Measurements from ENCODE around the gene KCNT2. TPM values are rescaled to one million over a fixed set of nuclear protein-coding genes. Genes with fewer than 3 reads are reported as not detected.

The KCNT2 gene
- total and polyA plus RNA-seq, 5 donors from 2014 or later, result not detected

- DNase-seq (no peak), ATAC-seq (ENCODE audit: low read depth in 2 of 2) (no peak)
- H3K9me3 ChIP-seq (ENCODE audit: control insufficient read depth in 2 of 2, low read length in 2 of 2), result no peaks in the 10 kb centered on the region
- H3K27me3 ChIP-seq (ENCODE audit: control insufficient read depth, insufficient read depth, low read length), result no peaks in the 10 kb centered on the region
- no peak overlapping the region for H3K4me3 ChIP-seq (ENCODE audit: low read depth, low read length)
- Mint-ChIP-seq H3K4me1 (no peaks in the 10 kb centered on the region), H3K27me3 (no peaks in the 10 kb centered on the region), H3K9me3 (peaks cover 0 to 5% (median 1%) of the 10 kb centered on the region in 7 donors), H3K27ac (no peak overlapping the region), H3K4me3 (no peak overlapping the region), H3K36me3 (no peaks in the 10 kb centered on the region)
- no peak overlapping the region for H3K27ac ChIP-seq (ENCODE audit: insufficient read depth, low read length, poor library complexity, severe bottlenecking)
- no peaks in the 10 kb centered on the region for H3K4me1 ChIP-seq (ENCODE audit: control insufficient read depth, insufficient read depth, low read length, poor library complexity, severe bottlenecking)
- no peaks in the 10 kb centered on the region for H3K36me3 ChIP-seq (ENCODE audit: control insufficient read depth, insufficient read depth, low read length)
Observed at GRCh38 chr1:196260270-196260669, 348.0 kb downstream of the KCNT2 start.

GRCh38 chr1:196259316-196259715 lies 348.9 kb downstream of the KCNT2 start:
- Mint-ChIP-seq H3K9me3 (peaks cover 0 to 5% (median 1%) of the 10 kb centered on the region in 7 donors), H3K27me3 (no peaks in the 10 kb centered on the region), H3K27ac (no peak overlapping the region), H3K36me3 (no peaks in the 10 kb centered on the region), H3K4me1 (no peaks in the 10 kb centered on the region), H3K4me3 (no peak overlapping the region)
- DNase-seq (no peak), ATAC-seq (ENCODE audit: low read depth in 2 of 2) (no peak)
- no peaks in the 10 kb centered on the region for H3K27me3 ChIP-seq (ENCODE audit: control insufficient read depth, insufficient read depth, low read length)
- no peaks in the 10 kb centered on the region for H3K36me3 ChIP-seq (ENCODE audit: control insufficient read depth, insufficient read depth, low read length)
- no peak overlapping the region for H3K27ac ChIP-seq (ENCODE audit: insufficient read depth, low read length, poor library complexity, severe bottlenecking)
- H3K4me1 ChIP-seq (ENCODE audit: control insufficient read depth, insufficient read depth, low read length, poor library complexity, severe bottlenecking), result no peaks in the 10 kb centered on the region
- no peak overlapping the region for H3K4me3 ChIP-seq (ENCODE audit: low read depth, low read length)
- H3K9me3 ChIP-seq (ENCODE audit: control insufficient read depth in 2 of 2, low read length in 2 of 2), result no peaks in the 10 kb centered on the region

- Mint-ChIP-seq H3K27me3 (no peaks in the 10 kb centered on the region), H3K4me1 (no peaks in the 10 kb centered on the region), H3K36me3 (no peaks in the 10 kb centered on the region), H3K9me3 (peaks cover 0 to 3% (median 0%) of the 10 kb centered on the region in 7 donors), H3K4me3 (no peak overlapping the region), H3K27ac (no peak overlapping the region)
- no peaks in the 10 kb centered on the region for H3K4me1 ChIP-seq (ENCODE audit: control insufficient read depth, insufficient read depth, low read length, poor library complexity, severe bottlenecking)
- no peak overlapping the region for H3K27ac ChIP-seq (ENCODE audit: insufficient read depth, low read length, poor library complexity, severe bottlenecking)
- H3K4me3 ChIP-seq (ENCODE audit: low read depth, low read length), result no peak overlapping the region
- ATAC-seq (ENCODE audit: low read depth in 2 of 2), result no peak
- H3K9me3 ChIP-seq (ENCODE audit: control insufficient read depth in 2 of 2, low read length in 2 of 2), result no peaks in the 10 kb centered on the region
- H3K36me3 ChIP-seq (ENCODE audit: control insufficient read depth, insufficient read depth, low read length), result no peaks in the 10 kb centered on the region
- no peaks in the 10 kb centered on the region for H3K27me3 ChIP-seq (ENCODE audit: control insufficient read depth, insufficient read depth, low read length)
- DNase-seq, result no peak
Observed at GRCh38 chr1:196255762-196256161, 352.5 kb downstream of the KCNT2 start.

GRCh38 chr1:196229546-196229945 lies 378.7 kb downstream of the KCNT2 start:
- Mint-ChIP-seq H3K4me3 (no peak overlapping the region), H3K4me1 (no peaks in the 10 kb centered on the region), H3K9me3 (peaks cover 0 to 8% (median 2%) of the 10 kb centered on the region in 7 donors), H3K27ac (peak overlapping the region in 1 of 3 donors; percentile 70), H3K36me3 (no peaks in the 10 kb centered on the region), H3K27me3 (no peaks in the 10 kb centered on the region)
- Histone ChIP-seq H3K4me3 (ENCODE audit: low read depth, low read length) (no peak overlapping the region), H3K36me3 (ENCODE audit: control insufficient read depth, insufficient read depth, low read length) (no peaks in the 10 kb centered on the region), H3K27ac (ENCODE audit: insufficient read depth, low read length, poor library complexity, severe bottlenecking) (no peak overlapping the region), H3K4me1 (ENCODE audit: control insufficient read depth, insufficient read depth, low read length, poor library complexity, severe bottlenecking) (no peaks in the 10 kb centered on the region), H3K9me3 (ENCODE audit: control insufficient read depth in 2 of 2, low read length in 2 of 2) (no peaks in the 10 kb centered on the region), H3K27me3 (ENCODE audit: control insufficient read depth, insufficient read depth, low read length) (no peaks in the 10 kb centered on the region)
- no peak for DNase-seq
- ATAC-seq (ENCODE audit: low read depth in 2 of 2), result no peak

- no peak overlapping the region for H3K27ac ChIP-seq (ENCODE audit: insufficient read depth, low read length, poor library complexity, severe bottlenecking)
- ATAC-seq (ENCODE audit: low read depth in 2 of 2) (no peak), DNase-seq (no peak)
- no peaks in the 10 kb centered on the region for H3K36me3 ChIP-seq (ENCODE audit: control insufficient read depth, insufficient read depth, low read length)
- Mint-ChIP-seq H3K27ac (no peak overlapping the region), H3K9me3 (peaks cover 0 to 7% (median 3%) of the 10 kb centered on the region in 7 donors), H3K4me3 (no peak overlapping the region), H3K36me3 (no peaks in the 10 kb centered on the region), H3K27me3 (no peaks in the 10 kb centered on the region), H3K4me1 (no peaks in the 10 kb centered on the region)
- H3K27me3 ChIP-seq (ENCODE audit: control insufficient read depth, insufficient read depth, low read length), result no peaks in the 10 kb centered on the region
- no peak overlapping the region for H3K4me3 ChIP-seq (ENCODE audit: low read depth, low read length)
- no peaks in the 10 kb centered on the region for H3K9me3 ChIP-seq (ENCODE audit: control insufficient read depth in 2 of 2, low read length in 2 of 2)
- no peaks in the 10 kb centered on the region for H3K4me1 ChIP-seq (ENCODE audit: control insufficient read depth, insufficient read depth, low read length, poor library complexity, severe bottlenecking)
Observed at GRCh38 chr1:196214866-196215265, 393.4 kb downstream of the KCNT2 start.

- Mint-ChIP-seq H3K27ac (no peak overlapping the region), H3K36me3 (no peaks in the 10 kb centered on the region)
Observed at GRCh38 chr1:196209983-196210382, 398.3 kb downstream of the KCNT2 start.

GRCh38 chr1:196209265-196209664 lies 399.0 kb downstream of the KCNT2 start:
- Histone ChIP-seq H3K36me3 (ENCODE audit: control insufficient read depth, insufficient read depth, low read length) (no peaks in the 10 kb centered on the region), H3K27ac (ENCODE audit: insufficient read depth, low read length, poor library complexity, severe bottlenecking) (no peak overlapping the region), H3K4me1 (ENCODE audit: control insufficient read depth, insufficient read depth, low read length, poor library complexity, severe bottlenecking) (no peaks in the 10 kb centered on the region), H3K27me3 (ENCODE audit: control insufficient read depth, insufficient read depth, low read length) (no peaks in the 10 kb centered on the region), H3K4me3 (ENCODE audit: low read depth, low read length) (no peak overlapping the region), H3K9me3 (ENCODE audit: control insufficient read depth in 2 of 2, low read length in 2 of 2) (no peaks in the 10 kb centered on the region)
- no peaks in the 10 kb centered on the region for H3K36me3 Mint-ChIP-seq
- H3K27me3 Mint-ChIP-seq, result no peaks in the 10 kb centered on the region
- ATAC-seq (ENCODE audit: low read depth in 2 of 2) (no peak), DNase-seq (no peak)
- H3K4me3 Mint-ChIP-seq, result no peak overlapping the region
- H3K27ac Mint-ChIP-seq, result no peak overlapping the region
- H3K9me3 Mint-ChIP-seq, result peaks cover 0 to 15% (median 5%) of the 10 kb centered on the region in 7 donors
- H3K4me1 Mint-ChIP-seq, result no peaks in the 10 kb centered on the region

More at GRCh38 chr1:196209983-196210382, 398.3 kb downstream of the KCNT2 start:
- Mint-ChIP-seq H3K4me1 (no peaks in the 10 kb centered on the region), H3K4me3 (no peak overlapping the region), H3K27me3 (no peaks in the 10 kb centered on the region), H3K9me3 (peaks cover 0 to 15% (median 5%) of the 10 kb centered on the region in 7 donors)
- no peaks in the 10 kb centered on the region for H3K4me1 ChIP-seq (ENCODE audit: control insufficient read depth, insufficient read depth, low read length, poor library complexity, severe bottlenecking)
- no peak overlapping the region for H3K4me3 ChIP-seq (ENCODE audit: low read depth, low read length)
- no peaks in the 10 kb centered on the region for H3K27me3 ChIP-seq (ENCODE audit: control insufficient read depth, insufficient read depth, low read length)
- no peaks in the 10 kb centered on the region for H3K36me3 ChIP-seq (ENCODE audit: control insufficient read depth, insufficient read depth, low read length)
- no peaks in the 10 kb centered on the region for H3K9me3 ChIP-seq (ENCODE audit: control insufficient read depth in 2 of 2, low read length in 2 of 2)
- no peak for DNase-seq
- no peak for ATAC-seq (ENCODE audit: low read depth in 2 of 2)
- no peak overlapping the region for H3K27ac ChIP-seq (ENCODE audit: insufficient read depth, low read length, poor library complexity, severe bottlenecking)

GRCh38 chr1:196207612-196208217 lies 400.5 kb downstream of the KCNT2 start:
- H3K36me3 ChIP-seq (ENCODE audit: control insufficient read depth, insufficient read depth, low read length), result no peaks in the 10 kb centered on the region
- H3K4me1 Mint-ChIP-seq, result no peaks in the 10 kb centered on the region

More at GRCh38 chr1:196207612-196208217, 400.5 kb downstream of the KCNT2 start:
- H3K9me3 ChIP-seq (ENCODE audit: control insufficient read depth in 2 of 2, low read length in 2 of 2), result no peaks in the 10 kb centered on the region
- DNase-seq (no peak), ATAC-seq (ENCODE audit: low read depth in 2 of 2) (no peak)
- Mint-ChIP-seq H3K27ac (no peak overlapping the region), H3K36me3 (no peaks in the 10 kb centered on the region), H3K27me3 (no peaks in the 10 kb centered on the region), H3K9me3 (peaks cover 0 to 12% (median 5%) of the 10 kb centered on the region in 7 donors), H3K4me3 (no peak overlapping the region)
- no peak overlapping the region for H3K27ac ChIP-seq (ENCODE audit: insufficient read depth, low read length, poor library complexity, severe bottlenecking)
- no peaks in the 10 kb centered on the region for H3K27me3 ChIP-seq (ENCODE audit: control insufficient read depth, insufficient read depth, low read length)
- no peaks in the 10 kb centered on the region for H3K4me1 ChIP-seq (ENCODE audit: control insufficient read depth, insufficient read depth, low read length, poor library complexity, severe bottlenecking)
- no peak overlapping the region for H3K4me3 ChIP-seq (ENCODE audit: low read depth, low read length)
